H1 (cell line): ENCODE results near the gene TEDC1. TPM values are rescaled to one million over a fixed set of nuclear protein-coding genes. Genes with fewer than 3 reads are reported as not detected.

Source experiments
- CTCF ChIA-PET: fragments of 300-600 bp; sonication (Branson Sonifier 250); formaldehyde crosslinking; loops from one replicate; lab custom pipeline; 2021; ENCODE audit not compliant: partially characterized antibody; lab: Charles Lee
- POLR2A ChIA-PET: fragments of 300-600 bp; sonication (Branson Sonifier 250); formaldehyde crosslinking; loops from one replicate; lab custom pipeline; 2021; ENCODE audit warnings: inconsistent platforms; ENCODE audit not compliant: partially characterized antibody; lab: Charles Lee
- DNase-seq, 2 experiments: peaks; one replicate each; pipeline versions ENCODE4 v3.0.0 to v3.0.0-alpha.2; 2010 to 2022; ENCODE audit warnings: low spot score in 2 of 2, low read depth in 1 of 2, mixed read lengths in 1 of 2
- FAIRE-seq: peaks from 2 replicates; lab custom pipeline; 2011; peaks lifted over from hg19 to GRCh38; lab: Jason Lieb, UNC
- H2AFZ ChIP-seq: 2 replicates; pipeline ENCODE4 v1.8.1; 2012; ENCODE audit warnings: low read length, inconsistent platforms
- H2AK5ac ChIP-seq: 2 replicates; pipeline ENCODE4 v1.6.1; 2013; ENCODE audit warnings: low read depth, low read length
- H2BK120ac ChIP-seq: replicated peaks from 2 replicates; pipeline ENCODE3; 2013; ENCODE audit warnings: low read depth, low read length, inconsistent platforms
- H2BK12ac ChIP-seq: 2 replicates; pipeline ENCODE4 v1.6.1; 2013; ENCODE audit warnings: low read depth, low read length
- H2BK15ac ChIP-seq: 2 replicates; pipeline ENCODE4 v1.6.1; 2013; ENCODE audit warnings: low read length
- H2BK20ac ChIP-seq: 2 replicates; pipeline ENCODE4 v1.6.1; 2013; ENCODE audit warnings: low read length
- H2BK5ac ChIP-seq: 2 replicates; pipeline ENCODE4 v1.6.1; 2013; ENCODE audit warnings: low read depth, low read length
- H3K14ac ChIP-seq: 2 replicates; pipeline ENCODE4 v1.6.1; 2013; ENCODE audit warnings: inconsistent platforms; ENCODE audit not compliant: insufficient read length
- H3K18ac ChIP-seq: 2 replicates; pipeline ENCODE4 v1.6.1; 2013; ENCODE audit warnings: low read length; ENCODE audit errors: extremely low read depth
- H3K23ac ChIP-seq: 2 replicates; pipeline ENCODE4 v1.6.1; 2013; ENCODE audit warnings: inconsistent platforms; ENCODE audit not compliant: insufficient read length
- H3K23me2 ChIP-seq: 2 replicates; pipeline ENCODE4 v1.6.1; 2013; ENCODE audit warnings: low read depth, low read length
- H3K27ac ChIP-seq: 2 replicates; pipeline ENCODE4 v1.6.1; 2011; ENCODE audit warnings: low read depth, low read length, inconsistent platforms
- H3K27me3 ChIP-seq, 4 experiments: replicated peaks in 1 of 4; 1 replicate in 1 of 4; 2 replicates in 3 of 4; pipeline versions ENCODE4 v1.6.1 to v1.8.1; 2011 to 2013; ENCODE audit warnings: low read length in 3 of 4, mild to moderate bottlenecking in 3 of 4, inconsistent platforms in 2 of 4, mixed read lengths in 2 of 4, moderate library complexity in 1 of 4; ENCODE audit not compliant: control insufficient read depth in 3 of 4, insufficient read depth in 3 of 4; ENCODE audit errors: extremely low read depth in 1 of 4
- H3K36me3 ChIP-seq, 4 experiments: 2 replicates each; pipeline versions ENCODE4 v1.6.1 to v1.8.1; 2011 to 2013; ENCODE audit warnings: mild to moderate bottlenecking in 4 of 4, low read length in 3 of 4, moderate library complexity in 2 of 4, control low read depth in 1 of 4, inconsistent platforms in 1 of 4; ENCODE audit not compliant: insufficient read depth in 4 of 4, control insufficient read depth in 2 of 4
- H3K4ac ChIP-seq: replicated peaks from 2 replicates; pipeline ENCODE3; 2013; ENCODE audit warnings: low read length, low read depth, mixed read lengths, inconsistent platforms; ENCODE audit not compliant: insufficient read length
- H3K4me1 ChIP-seq, 4 experiments: replicated peaks in 1 of 4; 1 replicate in 1 of 4; 2 replicates in 3 of 4; pipeline versions ENCODE4 v1.6.1 to v1.8.1; 2011 to 2013; ENCODE audit warnings: low read length in 3 of 4, inconsistent platforms in 2 of 4, mixed read lengths in 1 of 4; ENCODE audit not compliant: insufficient read depth in 4 of 4, control insufficient read depth in 3 of 4
- H3K4me2 ChIP-seq, 2 experiments: 2 replicates each; pipeline versions ENCODE4 v1.6.1 to v1.8.1; 2011 to 2013; ENCODE audit warnings: low read depth in 2 of 2, low read length in 2 of 2, control low read depth in 1 of 2, inconsistent platforms in 1 of 2, mild to moderate bottlenecking in 1 of 2; ENCODE audit not compliant: insufficient read depth in 1 of 2
- H3K4me3 ChIP-seq, 4 experiments: fragments of 200-600, 300-600 bp in 1 of 4; sonication (generic), shearing (Covaris generic), sonication (Bioruptor Twin) in 1 of 4; 2 replicates each; pipeline versions ENCODE4 v1.5.1 to v1.8.1; 2011 to 2016; ENCODE audit warnings: low read length in 4 of 4, low read depth in 3 of 4, control low read depth in 2 of 4, inconsistent platforms in 2 of 4, mild to moderate bottlenecking in 2 of 4, mixed read lengths in 1 of 4, moderate library complexity in 1 of 4; ENCODE audit not compliant: insufficient read depth in 2 of 4; ENCODE audit errors: extremely low read depth in 1 of 4
- H3K56ac ChIP-seq: replicated peaks from 2 replicates; pipeline ENCODE3; 2013; ENCODE audit warnings: low read depth, mild to moderate bottlenecking, mixed read lengths, low read length, inconsistent platforms; ENCODE audit not compliant: insufficient read length
- H3K79me1 ChIP-seq: 2 replicates; pipeline ENCODE4 v1.6.1; 2013; ENCODE audit warnings: low read depth, low read length, control low read depth
- H3K79me2 ChIP-seq, 2 experiments: 2 replicates each; pipeline versions ENCODE4 v1.6.1 to v1.8.1; 2012 to 2013; ENCODE audit warnings: low read length in 2 of 2, mild to moderate bottlenecking in 2 of 2, inconsistent platforms in 1 of 2; ENCODE audit not compliant: insufficient read depth in 2 of 2, control insufficient read depth in 1 of 2
- H3K9ac ChIP-seq, 4 experiments: replicated peaks in 1 of 4; 1 replicate in 1 of 4; 2 replicates in 3 of 4; pipeline versions ENCODE4 v1.6.1 to v1.8.1; 2011 to 2013; ENCODE audit warnings: low read depth in 3 of 4, low read length in 3 of 4, control low read depth in 2 of 4, mild to moderate bottlenecking in 2 of 4, moderate library complexity in 2 of 4, inconsistent platforms in 1 of 4; ENCODE audit errors: extremely low read depth in 1 of 4
- H3K9me3 ChIP-seq, 2 experiments: 2 replicates each; pipeline versions ENCODE4 v1.6.1 to v1.8.1; 2012 to 2013; ENCODE audit warnings: mild to moderate bottlenecking in 2 of 2, moderate library complexity in 2 of 2, control low read depth in 1 of 2, inconsistent platforms in 1 of 2, low read depth in 1 of 2, low read length in 1 of 2, mixed read lengths in 1 of 2; ENCODE audit not compliant: insufficient read depth in 2 of 2
- H4K20me1 ChIP-seq, 2 experiments: replicated peaks in 1 of 2; 2 replicates each; pipeline versions ENCODE3 to v1.8.1; 2011 to 2013; ENCODE audit warnings: inconsistent platforms in 2 of 2, low read length in 2 of 2, mild to moderate bottlenecking in 1 of 2; ENCODE audit not compliant: insufficient read depth in 2 of 2, control insufficient read depth in 1 of 2
- H4K5ac ChIP-seq: 2 replicates; pipeline ENCODE4 v1.6.1; 2013; ENCODE audit warnings: low read length, low read depth, mixed read lengths, inconsistent platforms; ENCODE audit not compliant: insufficient read length
- H4K8ac ChIP-seq: 2 replicates; pipeline ENCODE4 v1.8.0; 2013; ENCODE audit warnings: mild to moderate bottlenecking, moderate library complexity, low read length, inconsistent platforms; ENCODE audit not compliant: insufficient read depth; ENCODE audit errors: extremely low read depth
- H4K91ac ChIP-seq: replicated peaks from 2 replicates; pipeline ENCODE3; 2013; ENCODE audit warnings: low read length, mixed read lengths, inconsistent platforms; ENCODE audit not compliant: insufficient read length
- BACH1 ChIP-seq: IDR thresholded peaks from 2 replicates; pipeline ENCODE4 v1.6.1; 2012; ENCODE audit warnings: low read length, improper control_type of control experiment
- CBX5 ChIP-seq: fragments of 300-800, 300-1000 bp; sonication (generic); IDR thresholded peaks from 2 replicates; pipeline ENCODE4 v1.7.1; 2016; ENCODE audit warnings: antibody characterized with exemption, low read length, low read depth
- CEBPB ChIP-seq: IDR thresholded peaks from 2 replicates; pipeline ENCODE4 v1.6.1; 2012; ENCODE audit warnings: low read depth, low read length
- EGR1 ChIP-seq: IDR thresholded peaks from 2 replicates; pipeline ENCODE4 v1.6.1; 2011; ENCODE audit warnings: low read depth, low read length, borderline replicate concordance
- GTF2F1 ChIP-seq: IDR thresholded peaks from 2 replicates; pipeline ENCODE4 v1.6.1; 2012; ENCODE audit warnings: low read depth, low read length, improper control_type of control experiment, borderline replicate concordance
- POU5F1 ChIP-seq: IDR thresholded peaks from 2 replicates; pipeline ENCODE4 v1.6.1; 2011; ENCODE audit warnings: low read depth, mild to moderate bottlenecking, low read length, moderate library complexity
- SIN3A ChIP-seq, 2 experiments: IDR thresholded peaks in 1 of 2; conservative IDR thresholded peaks in 1 of 2; 2 replicates each; pipeline ENCODE4 v1.6.1; 2011 to 2012; ENCODE audit warnings: low read length in 2 of 2, improper control_type of control experiment in 1 of 2, low read depth in 1 of 2, mild to moderate bottlenecking in 1 of 2
- SIRT6 ChIP-seq: IDR thresholded peaks from one replicate; pipeline ENCODE4 v1.7.1; 2012; ENCODE audit warnings: low read length, inconsistent platforms
- SIX5 ChIP-seq: IDR thresholded peaks from 2 replicates; pipeline ENCODE4 v1.6.1; 2011; ENCODE audit warnings: mild to moderate bottlenecking, low read depth, low read length
- SP1 ChIP-seq: IDR thresholded peaks from 2 replicates; pipeline ENCODE4 v1.6.1; 2011; ENCODE audit warnings: low read depth, low read length
- TAF7 ChIP-seq: optimal IDR thresholded peaks from 2 replicates; pipeline ENCODE3; 2011; ENCODE audit warnings: low read depth, mild to moderate bottlenecking, inconsistent platforms, low read length, moderate library complexity, borderline replicate concordance
- TBP ChIP-seq: IDR thresholded peaks from 2 replicates; pipeline ENCODE4 v1.6.1; 2011; ENCODE audit warnings: low read depth, low read length, improper control_type of control experiment
- TEAD4 ChIP-seq: IDR thresholded peaks from 2 replicates; pipeline ENCODE4 v1.6.1; 2012; ENCODE audit warnings: low read depth, low read length, inconsistent platforms, mixed read lengths
- ZNF274 ChIP-seq: IDR thresholded peaks from 2 replicates; pipeline ENCODE4 v1.7.0; 2012; ENCODE audit warnings: low read length, borderline replicate concordance; ENCODE audit errors: extremely low read depth
- WGBS, 2 experiments: shearing (Covaris generic) in 1 of 2; methylation state at CpG; one replicate each; pipeline versions ENCODE4 v1.1.6 to v1.1.7; 2013 to 2015; ENCODE audit warnings: low lambda C conversion rate in 2 of 2, mixed read lengths in 2 of 2, inconsistent platforms in 1 of 2, low coverage in 1 of 2, missing lambda C conversion rate in 1 of 2; ENCODE audit not compliant: insufficient replicate concordance in 2 of 2, insufficient coverage in 1 of 2, insufficient read length in 1 of 2; ENCODE audit errors: extremely low coverage in 1 of 2, missing lambda C conversion rate in 1 of 2; 5-methylcytosine and 5-hydroxymethylcytosine counted together
- polyA plus RNA-seq, 7 experiments: library from polyadenylated mRNA; depleted of rRNA in 3 of 7; stranded (reverse) in 5 of 7; unstranded in 2 of 7; fragments of >200 nt in 5 of 7; fragments of 200-250 nt in 2 of 7; gene quantifications; 1 replicate in 5 of 7; 2 replicates in 1 of 7; 4 replicates in 1 of 7; pipeline versions ENCODE4 v1.2.1 to v1.2.3, GENCODE V29; 2011 to 2013; ENCODE audit warnings: missing spikeins in 2 of 7, mixed read lengths in 2 of 7
- total RNA-seq: library from RNA; stranded (reverse); fragmentation: NEBNext Ultra II Directional; extraction: Animal tissue kit (Norgen Biotek cat#: 25700); gene quantifications from 2 replicates; pipeline ENCODE4 v1.2.1, GENCODE V29; 2021
- TF ChIP-seq, protein P1 (sequence below): IDR thresholded peaks from 2 replicates; pipeline ENCODE4 v1.6.1; 2012; ENCODE audit warnings: inconsistent platforms

Gene TEDC1
- total and polyA plus RNA-seq, 2 of the 8 experiments (the other 6 are each of a cell fraction or from before 2014, with no cell fraction given), result 5.6 to 14.8 TPM

DNA sequence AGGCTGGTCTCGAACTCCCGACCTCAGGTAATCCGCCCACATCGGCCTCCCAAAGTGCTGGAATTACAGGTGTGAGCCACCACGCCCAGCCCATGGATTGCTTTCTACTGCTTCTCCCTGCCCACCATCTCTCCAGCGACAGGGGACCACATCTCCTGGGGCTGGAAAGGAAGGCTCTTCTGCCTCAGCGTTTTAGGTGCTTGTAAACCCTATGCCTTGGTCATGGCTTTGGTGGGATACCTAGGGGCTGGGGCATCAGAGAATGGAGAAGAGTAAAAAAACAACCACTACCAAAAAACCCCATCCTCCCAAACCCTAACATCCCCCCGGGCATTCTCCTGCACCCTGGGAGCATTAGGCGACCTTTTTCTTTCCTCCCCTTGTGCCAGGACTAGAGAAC, 34.3 kb downstream of the TEDC1 start:
- no peak overlapping the region for H3K14ac ChIP-seq
- peaks cover 0 to 4% (median 0%) of the 10 kb centered on the region in 4 experiments; a peak in 3 of 7 replicates for H3K4me1 ChIP-seq
- H3K4ac ChIP-seq, result no peak overlapping the region
- ChIA-PET CTCF (no interaction called here), POLR2A (interaction anchor here (0.9 kb wide), 1 partner anchor 107 kb away, joined by 3 read pairs; no protein-coding TSS in a partner anchor)
- no peak overlapping the region for H3K18ac ChIP-seq
- no peak overlapping the region for H3K4me3 ChIP-seq
- peaks cover 0 to 17% of the 10 kb centered on the region in 2 experiments; a peak in 1 of 4 replicates for H3K9me3 ChIP-seq
- no peak overlapping the region for H2BK5ac ChIP-seq
- H2AFZ ChIP-seq, result no peak overlapping the region
- peak overlapping the region in 1 of 2 experiments; percentile 21; a peak in 1 of 4 replicates for H3K4me2 ChIP-seq
- no peaks in the 10 kb centered on the region; a peak in 1 of 8 replicates for H3K36me3 ChIP-seq
- H4K20me1 ChIP-seq, result no peaks in the 10 kb centered on the region
- no peaks in the 10 kb centered on the region for H3K79me2 ChIP-seq
- H3K79me1 ChIP-seq, result no peaks in the 10 kb centered on the region
- no peak overlapping the region for H3K9ac ChIP-seq
- no peak overlapping the region for H2BK20ac ChIP-seq
- H2BK120ac ChIP-seq, result no peak overlapping the region
- DNase-seq (no peak), FAIRE-seq (no peak)
- no peak overlapping the region for H2AK5ac ChIP-seq
- peaks cover 9 to 37% (median 25%) of the 10 kb centered on the region in 4 experiments for H3K27me3 ChIP-seq
- H3K56ac ChIP-seq, result no peak overlapping the region
- no peak overlapping the region for H2BK12ac ChIP-seq
- no peak overlapping the region for H4K8ac ChIP-seq
- no peak overlapping the region for H3K27ac ChIP-seq
- H3K23ac ChIP-seq, result no peak overlapping the region
- H4K91ac ChIP-seq, result no peak overlapping the region
- H4K5ac ChIP-seq, result no peak overlapping the region
- no peaks in the 10 kb centered on the region; the same call in 1 of the 2 replicates for H3K23me2 ChIP-seq
- no peak overlapping the region for H2BK15ac ChIP-seq
- 91% methylated on average over 4 of the region's 9 CpGs; no CpG with 5 or more reads in 1 of the 2 experiments for WGBS, 2 experiments
- TF ChIP-seq, protein P1, sequence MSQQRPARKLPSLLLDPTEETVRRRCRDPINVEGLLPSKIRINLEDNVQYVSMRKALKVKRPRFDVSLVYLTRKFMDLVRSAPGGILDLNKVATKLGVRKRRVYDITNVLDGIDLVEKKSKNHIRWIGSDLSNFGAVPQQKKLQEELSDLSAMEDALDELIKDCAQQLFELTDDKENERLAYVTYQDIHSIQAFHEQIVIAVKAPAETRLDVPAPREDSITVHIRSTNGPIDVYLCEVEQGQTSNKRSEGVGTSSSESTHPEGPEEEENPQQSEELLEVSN, result no peak
- no peak for TF ChIP-seq BACH1
- TF ChIP-seq SIN3A (conservative IDR thresholded peaks at IDR 0.05 in 1 of 2, IDR thresholded peaks at IDR 0.05 in 1 of 2; ENCODE audit: low read depth in 1 of 2, low read length in 2 of 2), result no peak
- no peak for TF ChIP-seq EGR1
- TF ChIP-seq SIRT6, result no peak
- no peak for TF ChIP-seq CEBPB
- no peak for TF ChIP-seq CBX5
- no peak for TF ChIP-seq ZNF274
- TF ChIP-seq POU5F1, result no peak
- no peak for TF ChIP-seq GTF2F1
- TF ChIP-seq TAF7, result no peak
- no peak for TF ChIP-seq TEAD4
- TF ChIP-seq SIX5, result no peak
- no peak for TF ChIP-seq SP1
- no peak for TF ChIP-seq TBP
